ENCODE results near the gene MGA. TPM values are rescaled to one million over a fixed set of nuclear protein-coding genes. Genes with fewer than 3 reads are reported as not detected.

MGA gene
- total and polyA plus RNA-seq, 8 donors, result 2.1 to 75.2 (median 21.4) TPM

DNA sequence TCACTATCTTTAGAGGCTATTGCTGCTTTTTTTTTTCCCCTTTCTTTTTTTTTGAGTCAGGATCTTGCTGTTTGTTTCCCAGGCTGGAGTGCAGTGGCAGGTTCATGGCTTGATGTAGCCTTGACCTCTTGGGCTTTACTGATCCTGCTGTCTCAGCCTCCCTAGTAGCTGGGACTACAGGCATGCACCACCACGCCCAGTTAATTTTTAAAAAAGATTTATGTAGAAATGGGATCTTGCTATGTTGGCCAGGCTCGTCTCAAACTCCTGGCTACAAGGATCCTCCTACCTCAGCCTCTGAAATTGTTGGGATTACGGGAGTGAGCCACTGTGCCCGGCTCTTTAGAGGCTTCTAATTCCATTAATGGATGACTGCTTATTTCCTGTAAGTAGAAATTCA is 15.1 kb downstream of the MGA start:
- no peaks in the 10 kb centered on the region for H3K9me3 ChIP-seq
- no peak for DNase-seq
- no peak overlapping the region for H3K27ac ChIP-seq
- H3K36me3 ChIP-seq, result peaks cover 0 to 16% (median 6%) of the 10 kb centered on the region in 4 donors
- H3K4me3 ChIP-seq, result no peak overlapping the region
- H3K27me3 ChIP-seq, result no peaks in the 10 kb centered on the region
- TF ChIP-seq, protein P1, sequence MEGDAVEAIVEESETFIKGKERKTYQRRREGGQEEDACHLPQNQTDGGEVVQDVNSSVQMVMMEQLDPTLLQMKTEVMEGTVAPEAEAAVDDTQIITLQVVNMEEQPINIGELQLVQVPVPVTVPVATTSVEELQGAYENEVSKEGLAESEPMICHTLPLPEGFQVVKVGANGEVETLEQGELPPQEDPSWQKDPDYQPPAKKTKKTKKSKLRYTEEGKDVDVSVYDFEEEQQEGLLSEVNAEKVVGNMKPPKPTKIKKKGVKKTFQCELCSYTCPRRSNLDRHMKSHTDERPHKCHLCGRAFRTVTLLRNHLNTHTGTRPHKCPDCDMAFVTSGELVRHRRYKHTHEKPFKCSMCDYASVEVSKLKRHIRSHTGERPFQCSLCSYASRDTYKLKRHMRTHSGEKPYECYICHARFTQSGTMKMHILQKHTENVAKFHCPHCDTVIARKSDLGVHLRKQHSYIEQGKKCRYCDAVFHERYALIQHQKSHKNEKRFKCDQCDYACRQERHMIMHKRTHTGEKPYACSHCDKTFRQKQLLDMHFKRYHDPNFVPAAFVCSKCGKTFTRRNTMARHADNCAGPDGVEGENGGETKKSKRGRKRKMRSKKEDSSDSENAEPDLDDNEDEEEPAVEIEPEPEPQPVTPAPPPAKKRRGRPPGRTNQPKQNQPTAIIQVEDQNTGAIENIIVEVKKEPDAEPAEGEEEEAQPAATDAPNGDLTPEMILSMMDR (IDR thresholded peaks at IDR 0.05), result no peak
- TF ChIP-seq EP300 (IDR thresholded peaks at IDR 0.05), result no peak
- no peak for TF ChIP-seq POLR2A (IDR thresholded peaks at IDR 0.05)
- TF ChIP-seq POLR2AphosphoS5 (IDR thresholded peaks at IDR 0.05), result no peak
- H3K4me1 ChIP-seq, result peaks cover 0 to 21% (median 10%) of the 10 kb centered on the region in 4 donors
- WGBS, 5 donors, result 92 to 98% (median 97%) methylated on average over 4 of the region's 4 CpGs
- intact Hi-C loops (cut with DNase I; ENCODE audit: low total_unique reads), result no loop called here

DNA sequence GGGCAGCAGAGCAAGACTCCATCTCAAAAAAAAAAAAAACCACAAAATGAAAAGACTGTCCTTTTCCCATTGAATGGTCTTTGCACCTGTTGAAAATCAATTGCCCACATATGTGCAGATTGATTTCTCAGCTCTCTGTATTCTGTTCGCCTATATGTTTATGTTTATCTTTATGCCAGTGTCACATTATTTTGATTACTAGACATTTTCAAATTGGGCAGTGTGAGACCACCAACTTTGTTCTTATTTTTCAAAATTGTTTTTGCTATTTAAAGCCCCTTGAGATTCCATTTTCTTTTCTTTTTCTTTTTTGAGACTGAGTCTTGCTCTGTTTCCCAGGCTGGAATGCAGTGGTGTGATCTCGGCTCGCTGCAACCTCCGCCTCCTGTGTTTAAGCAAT is 18.5 kb downstream of the MGA start:
- Histone ChIP-seq H3K4me1 (peaks cover 0 to 3% (median under 1%) of the 10 kb centered on the region in 4 donors), H3K27me3 (no peaks in the 10 kb centered on the region), H3K27ac (no peak overlapping the region), H3K36me3 (peaks cover 0 to 13% (median 4%) of the 10 kb centered on the region in 4 donors), H3K9me3 (no peaks in the 10 kb centered on the region), H3K4me3 (no peak overlapping the region)
- DNase-seq, result no peak
- 96 to 99% (median 97%) methylated on average over 4 of the region's 4 CpGs for WGBS, 5 donors
- no peak for TF ChIP-seq POLR2AphosphoS5 (IDR thresholded peaks at IDR 0.05)
- no peak for TF ChIP-seq POLR2A (IDR thresholded peaks at IDR 0.05)
- TF ChIP-seq, protein P1 (IDR thresholded peaks at IDR 0.05), result no peak
- TF ChIP-seq EP300 (IDR thresholded peaks at IDR 0.05), result no peak
- intact Hi-C loops (cut with DNase I; ENCODE audit: low total_unique reads), result no loop called here

DNA sequence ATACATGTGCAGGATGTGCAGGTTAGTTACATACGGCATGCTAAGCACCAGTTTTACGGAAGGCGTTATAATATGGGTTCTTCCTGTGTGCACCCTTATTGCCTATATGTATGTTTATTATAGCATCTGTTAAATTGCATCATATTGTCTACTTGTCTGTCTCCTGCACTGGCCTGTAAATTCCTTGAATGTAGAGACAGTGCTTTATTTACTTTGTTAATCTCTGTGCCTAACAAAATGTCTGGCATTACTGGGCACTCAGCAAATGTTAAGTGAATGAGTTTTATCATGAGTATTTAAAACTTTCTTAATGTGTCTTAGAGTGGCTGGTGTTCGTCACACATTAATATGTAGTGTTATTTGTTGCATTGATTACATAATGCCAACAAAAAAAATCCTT is 23.8 kb downstream of the MGA start:
- Histone ChIP-seq H3K27me3 (no peaks in the 10 kb centered on the region), H3K4me1 (peaks cover 0 to 31% (median 14%) of the 10 kb centered on the region in 4 donors), H3K4me3 (no peak overlapping the region), H3K36me3 (peaks cover 0 to under 1% (median 0%) of the 10 kb centered on the region in 4 donors), H3K9me3 (no peaks in the 10 kb centered on the region), H3K27ac (no peak overlapping the region)
- intact Hi-C loops (cut with DNase I; ENCODE audit: low total_unique reads), result no loop called here
- 80 to 87% (median 82%) methylated on average over 4 of the region's 4 CpGs for WGBS, 5 donors
- no peak for DNase-seq
- no peak for TF ChIP-seq EP300 (IDR thresholded peaks at IDR 0.05)
- no peak for TF ChIP-seq POLR2AphosphoS5 (IDR thresholded peaks at IDR 0.05)
- TF ChIP-seq POLR2A (IDR thresholded peaks at IDR 0.05), result no peak
- TF ChIP-seq, protein P1 (IDR thresholded peaks at IDR 0.05), result no peak

DNA sequence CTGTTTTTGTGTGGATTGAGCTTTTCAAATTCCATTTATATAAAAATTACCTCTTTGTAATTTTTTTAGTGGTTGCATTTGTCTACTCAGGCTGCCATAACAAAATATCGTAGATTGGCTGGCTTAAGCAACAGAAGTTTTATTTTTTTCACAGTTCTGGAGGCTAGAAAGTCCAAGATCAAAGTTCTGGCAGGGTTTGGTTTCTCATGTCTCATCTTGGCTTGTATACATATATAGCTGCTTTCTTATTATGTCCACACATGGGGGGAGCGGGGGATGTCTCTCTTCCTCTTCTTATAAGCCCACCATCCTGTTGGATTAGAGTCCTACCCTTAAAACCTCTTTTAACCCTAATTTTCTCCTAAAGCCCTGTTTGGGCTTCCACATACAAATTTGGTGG is 28.5 kb downstream of the MGA start:
- TF ChIP-seq POLR2A (IDR thresholded peaks at IDR 0.05), result no peak
- TF ChIP-seq POLR2AphosphoS5 (IDR thresholded peaks at IDR 0.05), result no peak
- no peak for TF ChIP-seq EP300 (IDR thresholded peaks at IDR 0.05)
- TF ChIP-seq, protein P1 (IDR thresholded peaks at IDR 0.05), result no peak
- DNase-seq, result peak in 1 of 2 donors; percentile 30
- H3K9me3 ChIP-seq, result no peaks in the 10 kb centered on the region
- 76 to 84% (median 80%) methylated on average over 2 of the region's 2 CpGs for WGBS, 5 donors
- H3K27me3 ChIP-seq, result no peaks in the 10 kb centered on the region
- intact Hi-C loops (cut with DNase I; ENCODE audit: low total_unique reads), result no loop called here
- H3K36me3 ChIP-seq, result no peaks in the 10 kb centered on the region
- H3K4me1 ChIP-seq, result peaks cover 0 to 61% (median 27%) of the 10 kb centered on the region in 4 donors
- no peak overlapping the region for H3K4me3 ChIP-seq
- no peak overlapping the region for H3K27ac ChIP-seq

Measured in stomach (tissue), 9 donors.